ENCODE results near the gene NUDT2. TPM values are rescaled to one million over a fixed set of nuclear protein-coding genes. Genes with fewer than 3 reads are reported as not detected.
A peak's percentile ranks its signal among the peaks of the same experiment; 100 is the strongest.

NUDT2 gene
- total RNA-seq, 1 donor from 2014 or later: 33.1 TPM

DNA sequence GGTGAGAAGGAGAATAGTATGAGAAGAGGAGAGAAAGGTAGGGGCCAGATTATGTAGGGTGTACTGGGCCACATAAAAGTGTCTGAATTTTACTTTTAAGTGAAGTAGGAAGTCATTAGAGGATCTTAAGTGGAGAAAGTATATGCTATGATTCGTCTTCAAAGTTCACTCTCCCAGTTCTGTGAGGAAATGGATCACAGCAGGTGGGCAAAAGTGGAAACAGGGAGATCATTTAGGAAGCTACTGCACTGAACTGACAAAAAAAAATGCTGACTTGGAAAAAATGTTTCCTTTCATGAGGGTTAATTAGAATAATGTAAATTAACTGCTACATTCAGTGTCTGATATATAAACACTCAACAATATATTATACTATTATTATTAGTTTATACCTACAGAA lies 2.7 kb upstream of the NUDT2 start:
- Histone ChIP-seq H3K4me3 (no peak overlapping the region), H3K4me1 (peaks cover 7% of the 10 kb centered on the region), H3K27ac (no peak overlapping the region), H3K79me2 (ENCODE audit: low read depth) (peaks cover 53% of the 10 kb centered on the region), H3K4me2 (no peak overlapping the region), H3F3A (ENCODE audit: low read depth) (peaks cover 20% of the 10 kb centered on the region), H3K27me3 (no peaks in the 10 kb centered on the region), H2AFZ (replicated peaks) (no peak overlapping the region), H3K36me3 (no peaks in the 10 kb centered on the region), H3K9me3 (ENCODE audit: low read depth) (no peaks in the 10 kb centered on the region), H3K9ac (no peak overlapping the region), H4K20me1 (ENCODE audit: low read depth) (no peaks in the 10 kb centered on the region)
- DNase-seq (ENCODE audit: low spot score): no peak
- no peaks in the 10 kb centered on the region for H3K9me3 Mint-ChIP-seq
- TF ChIP-seq CTCF (IDR thresholded peaks at IDR 0.05): no peak
- TF ChIP-seq EZH2 (IDR thresholded peaks at IDR 0.05): no peak
- TF ChIP-seq EZH2phosphoT487 (IDR thresholded peaks at IDR 0.05): no peak
- H3K27me3 Mint-ChIP-seq (ENCODE audit: insufficient read depth, low read depth): no peaks in the 10 kb centered on the region
- H3K4me1 Mint-ChIP-seq: peaks cover 25% of the 10 kb centered on the region
- no peak overlapping the region for H3K27ac Mint-ChIP-seq
- no peak overlapping the region for H3K4me3 Mint-ChIP-seq
- H3K36me3 Mint-ChIP-seq: no peaks in the 10 kb centered on the region

DNA sequence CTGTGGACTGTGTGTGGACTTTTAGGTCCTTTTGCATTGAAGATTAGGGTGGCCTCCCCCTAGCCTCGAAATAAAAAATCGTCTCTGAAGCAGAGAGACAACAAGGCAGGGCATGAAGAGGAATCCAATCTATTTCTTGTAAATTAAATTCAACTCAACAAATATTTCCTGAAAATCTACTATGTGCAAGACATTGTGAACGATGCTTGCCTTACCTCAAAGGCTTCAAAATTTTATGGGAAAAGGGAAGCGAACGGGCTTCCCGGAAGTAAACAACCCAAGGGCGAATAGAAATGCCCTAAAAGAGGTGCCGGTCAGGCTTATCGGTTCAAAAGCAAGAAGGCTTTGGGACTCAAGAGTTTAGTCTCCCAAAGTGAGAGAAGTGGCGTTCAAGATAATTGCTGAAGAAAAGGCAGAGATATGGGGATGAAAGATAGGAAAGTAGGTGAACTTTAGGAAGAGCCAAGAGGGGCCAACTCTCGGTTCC lies 826 bp upstream of the NUDT2 start:
- no peaks in the 10 kb centered on the region for H3K36me3 ChIP-seq
- peaks cover 7% of the 10 kb centered on the region for H3K4me1 ChIP-seq
- Mint-ChIP-seq H3K4me3 (peak overlapping the region; percentile 97), H3K27ac (peak overlapping the region; percentile 97), H3K27me3 (ENCODE audit: insufficient read depth, low read depth) (peaks cover 3% of the 10 kb centered on the region), H3K4me1 (peaks cover 33% of the 10 kb centered on the region), H3K9me3 (no peaks in the 10 kb centered on the region), H3K36me3 (no peaks in the 10 kb centered on the region)
- peak overlapping the region; percentile 87 for H3K4me2 ChIP-seq
- no peaks in the 10 kb centered on the region for H3K27me3 ChIP-seq
- H3K79me2 ChIP-seq (ENCODE audit: low read depth): peaks cover 58% of the 10 kb centered on the region
- TF ChIP-seq EZH2phosphoT487 (IDR thresholded peaks at IDR 0.05) (no peak), EZH2 (IDR thresholded peaks at IDR 0.05) (no peak), CTCF (IDR thresholded peaks at IDR 0.05) (no peak)
- peak overlapping the region; percentile 84 for H3K9ac ChIP-seq
- peaks cover 32% of the 10 kb centered on the region for H3F3A ChIP-seq (ENCODE audit: low read depth)
- peak overlapping the region; percentile 77 for H3K4me3 ChIP-seq
- H3K27ac ChIP-seq: no peak overlapping the region
- H4K20me1 ChIP-seq (ENCODE audit: low read depth): peaks cover 15% of the 10 kb centered on the region
- DNase-seq (ENCODE audit: low spot score): peak; percentile 13
- H3K9me3 ChIP-seq (ENCODE audit: low read depth): no peaks in the 10 kb centered on the region
- peak overlapping the region; percentile 89 for H2AFZ ChIP-seq (replicated peaks)

DNA sequence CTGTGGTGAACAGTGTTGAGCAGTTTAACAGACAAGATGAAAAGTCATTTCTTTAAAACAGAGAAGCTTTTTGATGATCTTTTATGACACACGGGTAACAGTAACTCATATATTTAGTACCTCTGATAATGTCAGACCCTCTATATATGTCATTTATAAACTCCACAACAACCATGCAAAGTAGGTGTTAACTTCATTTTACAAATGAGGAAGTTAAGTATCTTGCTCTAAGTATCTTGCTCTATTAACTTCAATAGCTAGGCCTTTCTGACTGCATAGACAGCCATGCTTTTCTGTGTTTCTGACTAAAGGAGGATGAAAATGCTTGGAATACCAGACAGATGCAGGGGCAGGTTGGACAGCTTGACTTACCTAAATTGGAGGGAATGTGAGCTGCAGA lies 1.8 kb downstream of the NUDT2 start:
- peaks cover 44% of the 10 kb centered on the region for H3F3A ChIP-seq (ENCODE audit: low read depth)
- no peaks in the 10 kb centered on the region for H3K9me3 Mint-ChIP-seq
- H3K9me3 ChIP-seq (ENCODE audit: low read depth): no peaks in the 10 kb centered on the region
- peaks cover 50% of the 10 kb centered on the region for H3K79me2 ChIP-seq (ENCODE audit: low read depth)
- H3K36me3 Mint-ChIP-seq: no peaks in the 10 kb centered on the region
- no peaks in the 10 kb centered on the region for H3K36me3 ChIP-seq
- DNase-seq (ENCODE audit: low spot score): no peak
- H3K4me2 ChIP-seq: no peak overlapping the region
- no peak overlapping the region for H3K27ac ChIP-seq
- H3K4me1 ChIP-seq: peaks cover 23% of the 10 kb centered on the region
- H3K27me3 Mint-ChIP-seq (ENCODE audit: insufficient read depth, low read depth): peaks cover 3% of the 10 kb centered on the region
- TF ChIP-seq EZH2phosphoT487 (IDR thresholded peaks at IDR 0.05): no peak
- no peak for TF ChIP-seq EZH2 (IDR thresholded peaks at IDR 0.05)
- no peak for TF ChIP-seq CTCF (IDR thresholded peaks at IDR 0.05)
- H3K4me1 Mint-ChIP-seq: peaks cover 45% of the 10 kb centered on the region
- no peak overlapping the region for H3K4me3 Mint-ChIP-seq
- no peak overlapping the region for H3K4me3 ChIP-seq
- H2AFZ ChIP-seq (replicated peaks): no peak overlapping the region
- no peaks in the 10 kb centered on the region for H3K27me3 ChIP-seq
- H4K20me1 ChIP-seq (ENCODE audit: low read depth): peaks cover 28% of the 10 kb centered on the region
- no peak overlapping the region for H3K27ac Mint-ChIP-seq
- no peak overlapping the region for H3K9ac ChIP-seq

All from neural progenitor cell (in vitro differentiated cells).